Measurements from ENCODE around the gene FEZF2.

Gene FEZF2

DNA sequence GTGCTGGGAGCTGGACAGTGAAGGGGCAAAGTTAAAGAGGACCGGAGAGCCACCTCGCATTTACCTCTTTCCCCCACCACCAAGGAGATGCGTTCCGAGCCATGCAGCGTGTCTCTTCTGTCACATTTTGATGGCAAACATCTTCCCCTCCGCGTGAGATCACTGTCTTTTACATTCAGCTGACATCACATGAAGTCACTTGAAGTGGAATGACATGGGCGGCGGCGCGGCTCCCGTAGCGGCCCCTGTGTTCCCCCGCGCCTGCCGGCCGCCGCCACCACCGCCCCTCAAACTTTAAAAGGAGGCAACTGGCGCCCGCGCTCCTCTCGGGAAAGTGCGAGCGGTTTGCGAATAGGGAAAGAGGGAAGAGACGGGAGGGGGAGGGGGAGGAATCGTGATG, at the start of gene FEZF2:
FEZF2 (minus strand) TSS at position 336 of the 400 bp plus-strand sequence. CDS start 682 bp downstream, outside the sequence.
- TF ChIP-seq, protein P1, sequence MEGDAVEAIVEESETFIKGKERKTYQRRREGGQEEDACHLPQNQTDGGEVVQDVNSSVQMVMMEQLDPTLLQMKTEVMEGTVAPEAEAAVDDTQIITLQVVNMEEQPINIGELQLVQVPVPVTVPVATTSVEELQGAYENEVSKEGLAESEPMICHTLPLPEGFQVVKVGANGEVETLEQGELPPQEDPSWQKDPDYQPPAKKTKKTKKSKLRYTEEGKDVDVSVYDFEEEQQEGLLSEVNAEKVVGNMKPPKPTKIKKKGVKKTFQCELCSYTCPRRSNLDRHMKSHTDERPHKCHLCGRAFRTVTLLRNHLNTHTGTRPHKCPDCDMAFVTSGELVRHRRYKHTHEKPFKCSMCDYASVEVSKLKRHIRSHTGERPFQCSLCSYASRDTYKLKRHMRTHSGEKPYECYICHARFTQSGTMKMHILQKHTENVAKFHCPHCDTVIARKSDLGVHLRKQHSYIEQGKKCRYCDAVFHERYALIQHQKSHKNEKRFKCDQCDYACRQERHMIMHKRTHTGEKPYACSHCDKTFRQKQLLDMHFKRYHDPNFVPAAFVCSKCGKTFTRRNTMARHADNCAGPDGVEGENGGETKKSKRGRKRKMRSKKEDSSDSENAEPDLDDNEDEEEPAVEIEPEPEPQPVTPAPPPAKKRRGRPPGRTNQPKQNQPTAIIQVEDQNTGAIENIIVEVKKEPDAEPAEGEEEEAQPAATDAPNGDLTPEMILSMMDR (IDR thresholded peaks at IDR 0.05; ENCODE audit: unreplicated experiment in 3 of 3) = no peak
- no peak within 1 kb of the TSS for H3K27ac Mint-ChIP-seq
- peaks cover 41% of the 10 kb centered on the region for H3K4me1 Mint-ChIP-seq
- H3K4me3 Mint-ChIP-seq = peak within 1 kb of the TSS; percentile 4 to 20 (median 9)
- H3K36me3 Mint-ChIP-seq (ENCODE audit: low read depth) = no peaks in the 10 kb centered on the region
- peaks cover 6% of the 10 kb centered on the region for H3K9me3 Mint-ChIP-seq
- peaks cover 100% of the 10 kb centered on the region for H3K27me3 Mint-ChIP-seq (ENCODE audit: low read depth)

DNA sequence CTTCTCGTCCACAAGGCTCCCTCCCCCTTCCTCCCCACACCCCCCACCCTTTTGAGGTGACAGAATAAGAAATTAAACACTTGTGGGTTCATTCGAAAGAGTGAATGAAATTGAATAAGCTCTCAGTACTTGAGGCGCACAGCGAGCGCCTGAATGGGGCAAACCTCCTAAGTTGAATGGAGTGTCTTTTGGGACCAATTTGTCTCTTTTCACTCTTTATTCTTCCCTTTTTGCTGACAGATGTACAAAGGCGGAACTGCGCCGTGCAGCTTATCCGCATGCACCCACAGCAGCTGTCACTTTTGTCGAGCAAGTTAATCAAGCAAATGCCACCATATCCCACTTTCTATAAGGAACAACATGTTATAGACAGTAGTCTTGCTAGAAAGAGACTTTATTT, 47.9 kb upstream of the FEZF2 start:
- TF ChIP-seq, protein P1 (IDR thresholded peaks at IDR 0.05; ENCODE audit: unreplicated experiment in 3 of 3) = no peak
- H3K4me3 Mint-ChIP-seq = no peak overlapping the region
- no peak overlapping the region for H3K27ac Mint-ChIP-seq
- peaks cover 24% of the 10 kb centered on the region for H3K27me3 Mint-ChIP-seq (ENCODE audit: low read depth)
- H3K4me1 Mint-ChIP-seq = peaks cover 2% of the 10 kb centered on the region
- H3K9me3 Mint-ChIP-seq = no peaks in the 10 kb centered on the region
- H3K36me3 Mint-ChIP-seq (ENCODE audit: low read depth) = no peaks in the 10 kb centered on the region

DNA sequence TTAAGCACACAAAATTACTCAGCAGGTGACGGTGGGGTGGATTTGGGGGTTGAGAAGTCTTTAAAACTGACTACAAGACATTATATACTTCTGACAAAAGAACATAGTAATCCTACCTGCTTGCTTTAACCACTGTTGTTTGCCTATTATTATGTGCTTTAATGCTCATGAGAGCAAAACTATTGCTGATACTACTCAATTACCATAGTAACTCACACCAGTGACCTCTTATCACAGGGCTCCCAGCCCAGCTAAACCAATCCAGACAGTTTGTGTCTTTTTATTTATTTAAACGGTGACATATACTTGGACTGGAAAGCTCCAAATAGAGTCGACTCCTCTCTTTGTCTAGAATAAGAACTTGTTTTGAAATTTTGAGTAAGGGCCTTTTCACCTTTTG, 42.8 kb upstream of the FEZF2 start:
- Mint-ChIP-seq H3K27me3 (ENCODE audit: low read depth) (peaks cover 17% of the 10 kb centered on the region), H3K9me3 (no peaks in the 10 kb centered on the region), H3K36me3 (ENCODE audit: low read depth) (no peaks in the 10 kb centered on the region), H3K27ac (no peak overlapping the region), H3K4me3 (no peak overlapping the region), H3K4me1 (peaks cover 11% of the 10 kb centered on the region)
- TF ChIP-seq, protein P1 (IDR thresholded peaks at IDR 0.05; ENCODE audit: unreplicated experiment in 3 of 3) = no peak

DNA sequence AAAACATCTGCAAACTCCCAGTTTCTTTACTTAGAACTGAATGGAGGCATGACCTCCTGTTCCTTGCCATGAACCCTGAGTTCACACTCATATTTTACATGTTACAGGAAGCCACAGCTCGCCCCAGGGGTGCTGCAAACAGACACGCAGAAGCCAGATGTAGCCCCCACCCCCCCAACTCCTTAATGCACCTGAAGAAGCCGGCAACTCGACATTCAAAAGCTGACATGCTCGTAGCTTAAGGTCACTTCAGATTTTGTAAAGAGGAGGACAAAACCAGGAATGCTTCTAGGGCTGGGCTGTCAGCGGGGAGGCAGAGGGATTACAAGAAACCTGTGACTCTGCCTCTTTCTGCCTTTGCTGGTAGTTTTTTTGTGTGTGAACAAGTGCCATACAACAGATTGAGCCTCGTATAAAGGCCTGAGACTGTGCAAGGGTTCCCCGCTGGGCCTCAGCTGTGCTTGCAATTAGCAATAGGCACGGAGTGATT, 42.0 kb upstream of the FEZF2 start:
- H3K27me3 Mint-ChIP-seq (ENCODE audit: low read depth) = peaks cover 11% of the 10 kb centered on the region
- H3K4me1 Mint-ChIP-seq = peaks cover 11% of the 10 kb centered on the region
- no peaks in the 10 kb centered on the region for H3K36me3 Mint-ChIP-seq (ENCODE audit: low read depth)
- TF ChIP-seq, protein P1 (IDR thresholded peaks at IDR 0.05; ENCODE audit: unreplicated experiment in 3 of 3) = no peak
- H3K4me3 Mint-ChIP-seq = peak overlapping the region in 1 of 3 experiments; percentile 16
- peak overlapping the region in 1 of 3 experiments; percentile 3 for H3K27ac Mint-ChIP-seq
- no peaks in the 10 kb centered on the region for H3K9me3 Mint-ChIP-seq

DNA sequence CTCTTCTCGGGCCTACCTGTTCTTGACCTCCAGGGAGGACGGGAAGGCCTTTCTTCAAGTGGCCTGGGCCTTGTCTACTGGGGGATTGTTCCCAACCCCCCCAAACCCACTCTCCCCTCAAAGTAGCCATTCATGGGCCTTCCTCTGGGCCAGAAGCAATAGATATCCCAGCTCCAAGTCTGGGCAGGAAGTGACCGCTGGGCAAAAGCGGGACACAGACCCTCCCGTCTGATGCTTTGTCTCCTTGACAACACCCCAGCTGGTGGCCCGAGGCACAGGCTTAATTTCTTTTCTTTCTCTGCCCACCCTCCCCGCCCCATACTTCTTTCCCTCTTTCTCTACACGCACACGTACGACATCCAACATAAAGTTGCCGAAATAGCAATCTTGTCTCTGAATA, 41.4 kb upstream of the FEZF2 start:
- H3K4me3 Mint-ChIP-seq = no peak overlapping the region
- peaks cover 13% of the 10 kb centered on the region for H3K27me3 Mint-ChIP-seq (ENCODE audit: low read depth)
- no peaks in the 10 kb centered on the region for H3K9me3 Mint-ChIP-seq
- no peak overlapping the region for H3K27ac Mint-ChIP-seq
- TF ChIP-seq, protein P1 (IDR thresholded peaks at IDR 0.05; ENCODE audit: unreplicated experiment in 3 of 3) = no peak
- no peaks in the 10 kb centered on the region for H3K36me3 Mint-ChIP-seq (ENCODE audit: low read depth)
- H3K4me1 Mint-ChIP-seq = peaks cover 11% of the 10 kb centered on the region

DNA sequence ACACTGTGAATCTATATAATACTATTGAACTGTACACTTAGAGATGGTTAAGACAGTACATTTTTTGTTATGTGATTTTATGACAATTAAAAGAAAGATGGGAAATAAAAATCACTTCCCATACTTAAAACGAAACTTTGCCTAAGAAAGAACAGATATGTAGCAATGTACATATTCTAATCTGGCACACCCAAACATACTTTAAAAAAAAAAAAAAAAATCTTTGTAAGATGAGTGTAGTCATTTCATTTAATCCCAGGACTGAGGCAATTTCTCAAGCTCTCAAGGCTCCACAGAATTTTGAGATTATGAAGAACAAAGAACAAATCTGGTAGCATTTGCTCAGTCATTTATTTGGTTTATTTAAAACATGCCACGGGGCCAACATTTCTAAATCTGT, 40.3 kb upstream of the FEZF2 start:
- Mint-ChIP-seq H3K27me3 (ENCODE audit: low read depth) (peaks cover 22% of the 10 kb centered on the region), H3K4me1 (peaks cover 11% of the 10 kb centered on the region), H3K27ac (no peak overlapping the region), H3K9me3 (no peaks in the 10 kb centered on the region), H3K36me3 (ENCODE audit: low read depth) (no peaks in the 10 kb centered on the region), H3K4me3 (no peak overlapping the region)
- TF ChIP-seq, protein P1 (IDR thresholded peaks at IDR 0.05; ENCODE audit: unreplicated experiment in 3 of 3) = no peak

Measured in nephron (organoid).